Measurements from ENCODE around the gene CDH4. TPM values are rescaled to one million over a fixed set of nuclear protein-coding genes. Genes with fewer than 3 reads are reported as not detected.

CDH4 gene
- total and polyA plus RNA-seq, 9 of the 15 experiments (the other 6 are each of a cell fraction or from before 2014, with no cell fraction given): 0.04 TPM; not detected in 8

GRCh38 chr20:61343934-61344333 lies 91.9 kb downstream of the CDH4 start (continued):
- TF ChIP-seq ZNF639 (CRISPR knock-in tag; conservative IDR thresholded peaks at IDR 0.05 in 1 of 2, IDR thresholded peaks at IDR 0.05 in 1 of 2) (no peak), BRD9 (IDR thresholded peaks at IDR 0.05; ENCODE audit: low read depth, partially characterized antibody) (no peak), NR1H2 (CRISPR knock-in tag; IDR thresholded peaks at IDR 0.05) (no peak), OTX1 (CRISPR knock-in tag; IDR thresholded peaks at IDR 0.05) (no peak), BACH1 (tag; IDR thresholded peaks at IDR 0.05) (no peak), ID3 (CRISPR knock-in tag; IDR thresholded peaks at IDR 0.05) (no peak), ID3 (tag; IDR thresholded peaks at IDR 0.05) (no peak)
- TF ChIP-seq, protein P1, sequence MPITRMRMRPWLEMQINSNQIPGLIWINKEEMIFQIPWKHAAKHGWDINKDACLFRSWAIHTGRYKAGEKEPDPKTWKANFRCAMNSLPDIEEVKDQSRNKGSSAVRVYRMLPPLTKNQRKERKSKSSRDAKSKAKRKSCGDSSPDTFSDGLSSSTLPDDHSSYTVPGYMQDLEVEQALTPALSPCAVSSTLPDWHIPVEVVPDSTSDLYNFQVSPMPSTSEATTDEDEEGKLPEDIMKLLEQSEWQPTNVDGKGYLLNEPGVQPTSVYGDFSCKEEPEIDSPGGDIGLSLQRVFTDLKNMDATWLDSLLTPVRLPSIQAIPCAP (CRISPR knock-in tag; IDR thresholded peaks at IDR 0.05; ENCODE audit: borderline replicate concordance): no peak

- H3K9me3 ChIP-seq (replicated peaks; ENCODE audit: control insufficient read depth, insufficient read depth, low read depth, low read length): no peaks in the 10 kb centered on the region
- intact Hi-C loops (cut with micrococcal nuclease) (no loop called here), in situ Hi-C loops (cut with MboI) (no loop called here)
- H3K4me2 ChIP-seq (ENCODE audit: insufficient read depth, low read length): no peak overlapping the region
- WGBS (ENCODE audit: insufficient coverage, low coverage, missing lambda C conversion rate): 2% methylated on average over 8 of the region's 8 CpGs
- H3K36me3 ChIP-seq (ENCODE audit: control insufficient read depth, insufficient read depth, low read length): no peaks in the 10 kb centered on the region
- ATAC-seq (no peak), FAIRE-seq (no peak), DNase-seq (ENCODE audit: extremely low read depth in 1 of 4, low spot score in 3 of 4) (no peak)
- H2AFZ ChIP-seq (ENCODE audit: low read depth, low read length): no peak overlapping the region
- H3K4me1 ChIP-seq (replicated peaks in 1 of 2; ENCODE audit: control insufficient read depth in 2 of 2, insufficient read depth in 2 of 2, low read length in 2 of 2): no peaks in the 10 kb centered on the region
- H3K9me1 ChIP-seq (ENCODE audit: control insufficient read depth, insufficient read depth, low read length): no peaks in the 10 kb centered on the region
- peaks cover 14 to 40% of the 10 kb centered on the region in 2 experiments; a peak in 4 of 5 replicates for H3K27me3 ChIP-seq (ENCODE audit: control insufficient read depth in 2 of 2, insufficient read depth in 2 of 2, low read length in 2 of 2)
- CTCF ChIA-PET (ENCODE audit: low intra/inter-chr PET ratio): no interaction called here
- BruUV-seq (replicated peaks): no TSS peak
- H3K4me3 ChIP-seq: no peak overlapping the region
- H3K79me2 ChIP-seq (ENCODE audit: control insufficient read depth, insufficient read depth, low read length): no peaks in the 10 kb centered on the region
- H4K20me1 ChIP-seq (replicated peaks; ENCODE audit: control insufficient read depth, insufficient read depth, low read length): peaks cover 4% of the 10 kb centered on the region; the same call in 1 of the 2 replicates
- no peak overlapping the region for H3K9ac ChIP-seq (ENCODE audit: insufficient read depth in 1 of 2, low read depth in 2 of 2, low read length in 2 of 2)
- H3K27ac ChIP-seq (ENCODE audit: extremely low read depth, low read depth, low read length): no peak overlapping the region
- POLR2A ChIA-PET: no interaction called here
- TF ChIP-seq EWSR1 (IDR thresholded peaks at IDR 0.05; ENCODE audit: borderline replicate concordance, low read depth, partially characterized antibody) (no peak), LARP7 (IDR thresholded peaks at IDR 0.05) (no peak), CBX8 (IDR thresholded peaks at IDR 0.05; ENCODE audit: borderline replicate concordance, extremely low read depth, low read depth, low read length, poor library complexity, severe bottlenecking) (no peak), STAT5B (CRISPR knock-in tag; IDR thresholded peaks at IDR 0.05) (no peak), ZNF324 (CRISPR knock-in tag; IDR thresholded peaks at IDR 0.05) (no peak), ZZZ3 (IDR thresholded peaks at IDR 0.05) (no peak), ZNF347 (CRISPR knock-in tag; IDR thresholded peaks at IDR 0.05; ENCODE audit: low read depth) (no peak), ZNF668 (CRISPR knock-in tag; IDR thresholded peaks at IDR 0.05) (no peak), ZNF511 (CRISPR knock-in tag; IDR thresholded peaks at IDR 0.05) (no peak), NCOA2 (IDR thresholded peaks at IDR 0.05; ENCODE audit: partially characterized antibody in 2 of 2) (no peak), CBX3 (IDR thresholded peaks at IDR 0.05; ENCODE audit: borderline replicate concordance in 1 of 2, low read length in 2 of 2) (no peak)
Observed at GRCh38 chr20:61345656-61346055, 93.6 kb downstream of the CDH4 start.
